ENCODE data around the gene B3GAT1. TPM values are rescaled to one million over a fixed set of nuclear protein-coding genes. Genes with fewer than 3 reads are reported as not detected.

The B3GAT1 gene
- total and polyA plus RNA-seq, 2 donors (not counting 1 experiment from before 2014, with no cell fraction given) = 0.06 TPM; not detected in 1

GRCh38 chr11:134371436-134372185 lies 40.4 kb downstream of the B3GAT1 start:
- no peak for TF ChIP-seq EZH2 (IDR thresholded peaks at IDR 0.05; ENCODE audit: borderline replicate concordance, insufficient read depth, low read depth, low read length, poor library complexity, severe bottlenecking)
- TF ChIP-seq CTCF (IDR thresholded peaks at IDR 0.05) = no peak
- no peak overlapping the region for H3K27ac ChIP-seq (ENCODE audit: low read length in 2 of 2)
- no peaks in the 10 kb centered on the region for H3K27me3 Mint-ChIP-seq
- no peak overlapping the region for H3K4me3 Mint-ChIP-seq
- H3K9ac ChIP-seq (ENCODE audit: low read length) = no peak overlapping the region
- H3K27ac Mint-ChIP-seq = no peak overlapping the region
- H2AFZ ChIP-seq (ENCODE audit: insufficient read depth, low read depth, low read length, poor library complexity, severe bottlenecking) = no peak overlapping the region
- WGBS (ENCODE audit: insufficient coverage) = 93% methylated on average over 22 of the region's 22 CpGs
- no peaks in the 10 kb centered on the region for H3K27me3 ChIP-seq (replicated peaks in 1 of 4; ENCODE audit: control extremely low read depth in 1 of 4, control insufficient read depth in 3 of 4, insufficient read depth in 4 of 4, low read length in 3 of 4)
- ChIA-PET POLR2A (no interaction called here), CTCF (no interaction called here)
- H3K9me3 ChIP-seq (ENCODE audit: control extremely low read depth in 1 of 3, control insufficient read depth in 2 of 3, insufficient read depth in 1 of 3, low read length in 2 of 3) = no peaks in the 10 kb centered on the region
- DNase-seq (no peak), ATAC-seq (ENCODE audit: low read depth) (no peak)
- no peaks in the 10 kb centered on the region for H3K36me3 ChIP-seq (replicated peaks in 1 of 2; ENCODE audit: control extremely low read depth in 1 of 2, control insufficient read depth in 1 of 2, extremely low read depth in 1 of 2, insufficient read depth in 2 of 2, low read length in 1 of 2)
- no peaks in the 10 kb centered on the region for H3K4me1 Mint-ChIP-seq
- H3K79me2 ChIP-seq (ENCODE audit: control insufficient read depth, insufficient read depth, low read length) = no peaks in the 10 kb centered on the region
- no peaks in the 10 kb centered on the region for H3K4me1 ChIP-seq (ENCODE audit: control insufficient read depth in 2 of 2, insufficient read depth in 2 of 2, low read length in 2 of 2)
- H3K9me3 Mint-ChIP-seq (ENCODE audit: insufficient read depth) = no peaks in the 10 kb centered on the region
- H3K4me2 ChIP-seq (replicated peaks; ENCODE audit: low read depth, low read length, poor library complexity, severe bottlenecking) = no peak overlapping the region
- H4K20me1 ChIP-seq (ENCODE audit: control insufficient read depth, insufficient read depth, low read length, poor library complexity, severe bottlenecking) = no peaks in the 10 kb centered on the region
- intact Hi-C loops (cut with micrococcal nuclease) = no loop called here
- no peak overlapping the region for H3K4me3 ChIP-seq (ENCODE audit: control extremely low read depth in 1 of 5, extremely low read depth in 1 of 5, insufficient read depth in 1 of 5, low read depth in 2 of 5, low read length in 4 of 5)

GRCh38 chr11:134370526-134371435 lies 41.3 kb downstream of the B3GAT1 start:
- Histone ChIP-seq H3K4me1 (ENCODE audit: control insufficient read depth in 2 of 2, insufficient read depth in 2 of 2, low read length in 2 of 2) (no peaks in the 10 kb centered on the region), H3K36me3 (replicated peaks in 1 of 2; ENCODE audit: control extremely low read depth in 1 of 2, control insufficient read depth in 1 of 2, extremely low read depth in 1 of 2, insufficient read depth in 2 of 2, low read length in 1 of 2) (no peaks in the 10 kb centered on the region), H2AFZ (ENCODE audit: insufficient read depth, low read depth, low read length, poor library complexity, severe bottlenecking) (no peak overlapping the region), H4K20me1 (ENCODE audit: control insufficient read depth, insufficient read depth, low read length, poor library complexity, severe bottlenecking) (no peaks in the 10 kb centered on the region), H3K4me2 (replicated peaks; ENCODE audit: low read depth, low read length, poor library complexity, severe bottlenecking) (no peak overlapping the region), H3K9ac (ENCODE audit: low read length) (no peak overlapping the region), H3K27ac (ENCODE audit: low read length in 2 of 2) (no peak overlapping the region), H3K27me3 (replicated peaks in 1 of 4; ENCODE audit: control extremely low read depth in 1 of 4, control insufficient read depth in 3 of 4, insufficient read depth in 4 of 4, low read length in 3 of 4) (no peaks in the 10 kb centered on the region), H3K4me3 (ENCODE audit: control extremely low read depth in 1 of 5, extremely low read depth in 1 of 5, insufficient read depth in 1 of 5, low read depth in 2 of 5, low read length in 4 of 5) (no peak overlapping the region), H3K79me2 (ENCODE audit: control insufficient read depth, insufficient read depth, low read length) (no peaks in the 10 kb centered on the region), H3K9me3 (ENCODE audit: control extremely low read depth in 1 of 3, control insufficient read depth in 2 of 3, insufficient read depth in 1 of 3, low read length in 2 of 3) (no peaks in the 10 kb centered on the region)
- intact Hi-C loops (cut with micrococcal nuclease) = no loop called here
- H3K4me3 Mint-ChIP-seq = no peak overlapping the region
- TF ChIP-seq EZH2 (IDR thresholded peaks at IDR 0.05; ENCODE audit: borderline replicate concordance, insufficient read depth, low read depth, low read length, poor library complexity, severe bottlenecking) (no peak), CTCF (IDR thresholded peaks at IDR 0.05) (no peak)
- 91% methylated on average over 13 of the region's 19 CpGs for WGBS (ENCODE audit: insufficient coverage)
- H3K27me3 Mint-ChIP-seq = no peaks in the 10 kb centered on the region
- H3K4me1 Mint-ChIP-seq = no peaks in the 10 kb centered on the region
- DNase-seq = no peak
- ChIA-PET POLR2A (no interaction called here), CTCF (no interaction called here)
- no peak overlapping the region for H3K27ac Mint-ChIP-seq
- no peaks in the 10 kb centered on the region for H3K9me3 Mint-ChIP-seq (ENCODE audit: insufficient read depth)
- ATAC-seq (ENCODE audit: low read depth) = no peak

Data from B cell (primary cell).